IPS-11a (cell line): ENCODE measurements around the gene CCL8.

Experiments used
- H3K4me3 ChIP-seq: one replicate; pipeline ENCODE4 v1.5.1; 2013; ENCODE audit warnings: low read depth, low read length, control low read depth

Gene CCL8

GRCh38 chr17:34319039-34319483 lies at the start of gene CCL8:
Gene CCL8, plus strand, starts transcription at chr17:34319435. Its CDS starts 67 bp downstream, at chr17:34319502.
- no peak within 1 kb of the TSS for H3K4me3 ChIP-seq

GRCh38 chr17:34269969-34270368 lies 49.3 kb upstream of the CCL8 start, which contains the start of gene CCL7:
Gene CCL7, plus strand, starts transcription at chr17:34270221. Its CDS starts 70 bp downstream, at chr17:34270291.
- H3K4me3 ChIP-seq: no peak within 1 kb of the TSS

- no peak overlapping the region for H3K4me3 ChIP-seq
Measured at GRCh38 chr17:34275881-34276280, 43.4 kb upstream of the CCL8 start.

- H3K4me3 ChIP-seq: no peak overlapping the region
Measured at GRCh38 chr17:34276826-34277225, 42.4 kb upstream of the CCL8 start.

- no peak overlapping the region for H3K4me3 ChIP-seq
Measured at GRCh38 chr17:34283571-34283970, 35.7 kb upstream of the CCL8 start.

GRCh38 chr17:34285286-34285792 lies 33.9 kb upstream of the CCL8 start, which contains the start of gene CCL11:
Gene CCL11, plus strand, starts transcription at chr17:34285742. Its CDS starts 67 bp downstream, at chr17:34285809.
- no peak within 1 kb of the TSS for H3K4me3 ChIP-seq

GRCh38 chr17:34287875-34288274 lies 31.4 kb upstream of the CCL8 start:
- no peak overlapping the region for H3K4me3 ChIP-seq

GRCh38 chr17:34290586-34290985 lies 28.6 kb upstream of the CCL8 start:
- no peak overlapping the region for H3K4me3 ChIP-seq

GRCh38 chr17:34291721-34292348 lies 27.4 kb upstream of the CCL8 start:
- H3K4me3 ChIP-seq: no peak overlapping the region

GRCh38 chr17:34299027-34299426 lies 20.2 kb upstream of the CCL8 start:
- no peak overlapping the region for H3K4me3 ChIP-seq

- H3K4me3 ChIP-seq: no peak overlapping the region
Measured at GRCh38 chr17:34299956-34300577, 19.2 kb upstream of the CCL8 start.

GRCh38 chr17:34300652-34301370 lies 18.4 kb upstream of the CCL8 start:
- no peak overlapping the region for H3K4me3 ChIP-seq

GRCh38 chr17:34301986-34302385 lies 17.2 kb upstream of the CCL8 start:
- H3K4me3 ChIP-seq: no peak overlapping the region

GRCh38 chr17:34302636-34303035 lies 16.6 kb upstream of the CCL8 start:
- H3K4me3 ChIP-seq: no peak overlapping the region

GRCh38 chr17:34303606-34304005 lies 15.6 kb upstream of the CCL8 start:
- H3K4me3 ChIP-seq: no peak overlapping the region

- no peak overlapping the region for H3K4me3 ChIP-seq
Measured at GRCh38 chr17:34305061-34305460, 14.2 kb upstream of the CCL8 start.

- H3K4me3 ChIP-seq: no peak overlapping the region
Measured at GRCh38 chr17:34305606-34306005, 13.6 kb upstream of the CCL8 start.

- H3K4me3 ChIP-seq: no peak overlapping the region
Measured at GRCh38 chr17:34306466-34306865, 12.8 kb upstream of the CCL8 start.

- H3K4me3 ChIP-seq: no peak overlapping the region
Measured at GRCh38 chr17:34307110-34307509, 12.1 kb upstream of the CCL8 start.

- no peak overlapping the region for H3K4me3 ChIP-seq
Measured at GRCh38 chr17:34308371-34308770, 10.9 kb upstream of the CCL8 start.

- H3K4me3 ChIP-seq: no peak overlapping the region
Measured at GRCh38 chr17:34311291-34311690, 7.9 kb upstream of the CCL8 start.

- no peak overlapping the region for H3K4me3 ChIP-seq
Measured at GRCh38 chr17:34312080-34312479, 7.2 kb upstream of the CCL8 start.
